CD4-positive, alpha-beta memory T cell (primary cell): Measurements from ENCODE around the gene MTAP. TPM values are rescaled to one million over a fixed set of nuclear protein-coding genes. Genes with fewer than 3 reads are reported as not detected.
A peak's percentile ranks its signal among the peaks of the same experiment; 100 is the strongest.

Experiments used
- CTCF ChIA-PET: fragments of 350-600 bp; sonication (Branson Sonifier 250); formaldehyde crosslinking; loops from one replicate; lab custom pipeline; 2021; ENCODE audit warnings: inconsistent platforms; ENCODE audit not compliant: partially characterized antibody; lab: Charles Lee
- POLR2A ChIA-PET: fragments of 350-600 bp; sonication (Branson Sonifier 250); formaldehyde crosslinking; loops from one replicate; lab custom pipeline; 2021; ENCODE audit not compliant: partially characterized antibody; lab: Charles Lee
- DNase-seq, 5 donors: peaks; one replicate each; pipeline versions ENCODE4 v3.0.0 to v3.0.0-alpha.2; 2020 to 2022; ENCODE audit warnings: mixed read lengths in 1 of 5
- H3K27ac ChIP-seq: one replicate; pipeline ENCODE4 v1.7.0; 2013; ENCODE audit warnings: low read depth, low read length
- H3K27me3 ChIP-seq: 2 replicates; pipeline ENCODE4 v1.7.0; 2013; ENCODE audit warnings: mild to moderate bottlenecking, low read length, moderate library complexity; ENCODE audit not compliant: insufficient read depth
- H3K36me3 ChIP-seq: 2 replicates; pipeline ENCODE4 v1.7.0; 2013; ENCODE audit warnings: mild to moderate bottlenecking, low read length, moderate library complexity; ENCODE audit not compliant: insufficient read depth
- H3K4me1 ChIP-seq: 2 replicates; pipeline ENCODE4 v1.7.0; 2013; ENCODE audit warnings: mild to moderate bottlenecking, low read length, moderate library complexity; ENCODE audit not compliant: insufficient read depth
- H3K4me3 ChIP-seq, 2 donors: one replicate each; pipeline ENCODE4 v1.7.0; 2013; ENCODE audit warnings: low read length in 2 of 2, mild to moderate bottlenecking in 1 of 2
- H3K9me3 ChIP-seq, 2 donors: one replicate each; pipeline ENCODE4 v1.7.0; 2013; ENCODE audit warnings: low read length in 2 of 2, control low read depth in 1 of 2; ENCODE audit not compliant: control insufficient read depth in 1 of 2
- H3K27ac Mint-ChIP-seq, 7 donors: one replicate each; pipeline ENCODE4 v1.8.0; 2020 to 2021; ENCODE audit warnings: mixed read lengths in 7 of 7, mild to moderate bottlenecking in 6 of 7, inconsistent platforms in 3 of 7, moderate library complexity in 3 of 7
- H3K27me3 Mint-ChIP-seq, 2 donors: one replicate each; pipeline ENCODE4 v1.8.0; 2020 to 2021; ENCODE audit warnings: mixed read lengths in 2 of 2
- H3K36me3 Mint-ChIP-seq, 2 donors: one replicate each; pipeline ENCODE4 v1.8.0; 2020 to 2021; ENCODE audit warnings: mixed read lengths in 2 of 2, inconsistent platforms in 1 of 2, mild to moderate bottlenecking in 1 of 2
- H3K4me1 Mint-ChIP-seq, 4 donors: one replicate each; pipeline ENCODE4 v1.8.0; 2020 to 2021; ENCODE audit warnings: mixed read lengths in 4 of 4, mild to moderate bottlenecking in 1 of 4
- H3K4me3 Mint-ChIP-seq, 8 donors: one replicate each; pipeline ENCODE4 v1.8.0; 2020 to 2021; ENCODE audit warnings: mixed read lengths in 8 of 8, mild to moderate bottlenecking in 7 of 8, moderate library complexity in 6 of 8, inconsistent platforms in 3 of 8
- H3K9me3 Mint-ChIP-seq, 8 donors: one replicate each; pipeline ENCODE4 v1.8.0; 2020 to 2021; ENCODE audit warnings: mixed read lengths in 8 of 8, mild to moderate bottlenecking in 5 of 8, inconsistent platforms in 3 of 8, moderate library complexity in 1 of 8
- intact Hi-C: fragments of 100-400 bp; cut with micrococcal nuclease; formaldehyde crosslinking; loops from one replicate; pipeline ENCODE4 v1.15.1; 2023
- polyA plus RNA-seq, 2 donors: library from polyadenylated mRNA; unstranded; fragments of 300-500 nt; fragmentation: Illumina TruSeq; gene quantifications; one replicate each; pipeline ENCODE4 v1.2.3, GENCODE V29; 2021
- total RNA-seq, 2 experiments: library from RNA; stranded (reverse); gene quantifications; one replicate each; pipeline ENCODE4 v1.2.3, GENCODE V29; 2021

MTAP gene
- total and polyA plus RNA-seq, 4 experiments from 2014 or later = 21.1 to 47.9 (median 34.0) TPM

GRCh38 chr9:21968331-21969010 is 166.0 kb downstream of the MTAP start:
- H3K27ac ChIP-seq = no peak overlapping the region
- peaks cover 87% of the 10 kb centered on the region for H3K27me3 ChIP-seq
- peaks cover 4 to 58% (median 48%) of the 10 kb centered on the region in 8 donors for H3K9me3 Mint-ChIP-seq
- no peaks in the 10 kb centered on the region for H3K9me3 ChIP-seq
- DNase-seq = peak in 1 of 5 donors; percentile 36
- H3K36me3 ChIP-seq = no peaks in the 10 kb centered on the region
- ChIA-PET CTCF (interaction anchor here (0.9 to 5.1 kb wide), 4 partner anchors 8 to 155 kb away, joined by 3 to 39 read pairs (median 6); partner anchors contain the start of genes CDKN2A, CDKN2B and CDKN2B-AS1), POLR2A (interaction anchor here (1.2 to 1.9 kb wide), 4 partner anchors 26 to 165 kb away, joined by 3 to 6 read pairs (median 4); partner anchors contain the start of genes CDKN2A, CDKN2B and CDKN2B-AS1)
- H3K4me1 ChIP-seq = peaks cover 22% of the 10 kb centered on the region
- H3K27ac Mint-ChIP-seq = peak overlapping the region in 4 of 7 donors; percentile 78 to 96 (median 86)
- H3K4me3 ChIP-seq = no peak overlapping the region
- H3K27me3 Mint-ChIP-seq = peaks cover 79 to 85% of the 10 kb centered on the region in 2 donors
- intact Hi-C loops = loop anchor here (5.0 kb wide), 2 partner anchors 39 to 46 kb away; partner anchors contain the start of gene CDKN2B
- H3K4me1 Mint-ChIP-seq = peaks cover 17 to 45% (median 30%) of the 10 kb centered on the region in 4 donors
- peaks cover 9 to 11% of the 10 kb centered on the region in 2 donors for H3K36me3 Mint-ChIP-seq
- peak overlapping the region; percentile 15 to 70 (median 42) for H3K4me3 Mint-ChIP-seq

- no peak overlapping the region for H3K27ac ChIP-seq
- peaks cover 28% of the 10 kb centered on the region for H3K4me1 ChIP-seq
- no peak for DNase-seq
- H3K9me3 Mint-ChIP-seq = peaks cover 2 to 55% (median 46%) of the 10 kb centered on the region in 8 donors
- intact Hi-C loops = loop anchor here (5.0 kb wide), 2 partner anchors 38 to 47 kb away; partner anchors contain the start of gene CDKN2B
- POLR2A ChIA-PET = interaction anchor here (1.2 to 1.9 kb wide), 3 partner anchors 25 to 50 kb away, joined by 4 to 6 read pairs (median 4); partner anchors contain the start of genes CDKN2A, CDKN2B and CDKN2B-AS1
- H3K27me3 ChIP-seq = peaks cover 87% of the 10 kb centered on the region
- H3K4me1 Mint-ChIP-seq = peaks cover 17 to 44% (median 32%) of the 10 kb centered on the region in 4 donors
- peak overlapping the region in 7 of 8 donors; percentile 2 to 70 (median 36) for H3K4me3 Mint-ChIP-seq
- peaks cover 77 to 84% of the 10 kb centered on the region in 2 donors for H3K27me3 Mint-ChIP-seq
- peaks cover 8 to 11% of the 10 kb centered on the region in 2 donors for H3K36me3 Mint-ChIP-seq
- no peak overlapping the region for H3K4me3 ChIP-seq
- no peaks in the 10 kb centered on the region for H3K36me3 ChIP-seq
- H3K27ac Mint-ChIP-seq = peak overlapping the region in 5 of 7 donors; percentile 31 to 96 (median 85)
- no peaks in the 10 kb centered on the region for H3K9me3 ChIP-seq
- CTCF ChIA-PET = interaction anchor here (1.2 to 5.1 kb wide), 4 partner anchors 22 to 155 kb away, joined by 4 to 39 read pairs (median 6); partner anchors contain the start of genes CDKN2A, CDKN2B and CDKN2B-AS1
These were observed 166.8 kb downstream of the MTAP start for GRCh38 chr9:21969011-21969940.

GRCh38 chr9:21969951-21970799 is 167.7 kb downstream of the MTAP start:
- intact Hi-C loops = loop anchor here (5.0 kb wide), 2 partner anchors 37 to 48 kb away; partner anchors contain the start of gene CDKN2B
- H3K4me3 ChIP-seq = no peak overlapping the region
- peaks cover 20 to 50% (median 33%) of the 10 kb centered on the region in 4 donors for H3K4me1 Mint-ChIP-seq
- H3K27me3 ChIP-seq = peaks cover 86% of the 10 kb centered on the region
- H3K27ac Mint-ChIP-seq = peak overlapping the region in 4 of 7 donors; percentile 41 to 80 (median 60)
- CTCF ChIA-PET = interaction anchor here (1.0 to 5.1 kb wide), 3 partner anchors 21 to 115 kb away, joined by 3 to 39 read pairs (median 4); partner anchors contain the start of gene CDKN2B
- peaks cover 2 to 56% (median 43%) of the 10 kb centered on the region in 8 donors for H3K9me3 Mint-ChIP-seq
- peaks cover 8 to 11% of the 10 kb centered on the region in 2 donors for H3K36me3 Mint-ChIP-seq
- no peak for DNase-seq
- H3K9me3 ChIP-seq = no peaks in the 10 kb centered on the region
- peak overlapping the region in 5 of 8 donors; percentile 6 to 74 (median 35) for H3K4me3 Mint-ChIP-seq
- H3K36me3 ChIP-seq = no peaks in the 10 kb centered on the region
- H3K27me3 Mint-ChIP-seq = peaks cover 76 to 85% of the 10 kb centered on the region in 2 donors
- H3K4me1 ChIP-seq = peaks cover 29% of the 10 kb centered on the region
- POLR2A ChIA-PET = interaction anchor here (1.3 to 1.9 kb wide), 3 partner anchors 10 to 38 kb away, joined by 3 to 6 read pairs (median 4); partner anchors contain the start of gene CDKN2B
- no peak overlapping the region for H3K27ac ChIP-seq

- Mint-ChIP-seq H3K9me3 (peaks cover 2 to 54% (median 43%) of the 10 kb centered on the region in 8 donors), H3K4me1 (peaks cover 18 to 50% (median 30%) of the 10 kb centered on the region in 4 donors), H3K27ac (peak overlapping the region in 4 of 7 donors; percentile 19 to 81 (median 62)), H3K4me3 (peak overlapping the region in 4 of 8 donors; percentile 6 to 42 (median 12)), H3K36me3 (peaks cover 8 to 11% of the 10 kb centered on the region in 2 donors), H3K27me3 (peaks cover 76 to 85% of the 10 kb centered on the region in 2 donors)
- no peaks in the 10 kb centered on the region for H3K9me3 ChIP-seq
- intact Hi-C loops = no loop called here
- no peak for DNase-seq
- POLR2A ChIA-PET = interaction anchor here (1.0 to 1.9 kb wide), 4 partner anchors 9 to 37 kb away, joined by 3 to 6 read pairs (median 4); partner anchors contain the start of genes CDKN2B and CDKN2B-AS1
- H3K27ac ChIP-seq = no peak overlapping the region
- H3K27me3 ChIP-seq = peaks cover 86% of the 10 kb centered on the region
- no peak overlapping the region for H3K4me3 ChIP-seq
- CTCF ChIA-PET = interaction anchor here (0.9 to 5.1 kb wide), 4 partner anchors 20 to 776 kb away, joined by 3 to 39 read pairs (median 4); partner anchors contain the start of gene CDKN2B
- H3K4me1 ChIP-seq = peaks cover 29% of the 10 kb centered on the region
- no peaks in the 10 kb centered on the region for H3K36me3 ChIP-seq
These were observed 168.6 kb downstream of the MTAP start for GRCh38 chr9:21970800-21971640.

GRCh38 chr9:21972361-21972760 is 169.9 kb downstream of the MTAP start:
- POLR2A ChIA-PET = interaction anchor here (1.5 kb wide), 1 partner anchor 37 kb away, joined by 5 read pairs; the partner anchor contains the start of gene CDKN2B
- no peaks in the 10 kb centered on the region for H3K9me3 ChIP-seq
- no peaks in the 10 kb centered on the region for H3K36me3 ChIP-seq
- CTCF ChIA-PET = interaction anchor here (5.1 kb wide), 1 partner anchor 36 kb away, joined by 39 read pairs; the partner anchor contains the start of gene CDKN2B
- H3K4me3 Mint-ChIP-seq = no peak overlapping the region
- no peak for DNase-seq
- H3K27ac ChIP-seq = no peak overlapping the region
- H3K9me3 Mint-ChIP-seq = peaks cover 2 to 49% (median 36%) of the 10 kb centered on the region in 8 donors
- no peak overlapping the region for H3K4me3 ChIP-seq
- intact Hi-C loops = no loop called here
- H3K27ac Mint-ChIP-seq = peak overlapping the region in 2 of 7 donors; percentile 17 to 68
- H3K4me1 ChIP-seq = peaks cover 32% of the 10 kb centered on the region
- H3K4me1 Mint-ChIP-seq = peaks cover 16 to 42% (median 27%) of the 10 kb centered on the region in 4 donors
- peaks cover 88% of the 10 kb centered on the region for H3K27me3 ChIP-seq
- H3K36me3 Mint-ChIP-seq = peaks cover 5 to 11% of the 10 kb centered on the region in 2 donors
- H3K27me3 Mint-ChIP-seq = peaks cover 75 to 84% of the 10 kb centered on the region in 2 donors
